Endodermal cell (in vitro differentiated cells): ENCODE results near the gene DNAAF5. TPM values are rescaled to one million over a fixed set of nuclear protein-coding genes. Genes with fewer than 3 reads are reported as not detected.

Source experiments
- DNase-seq: peaks from one replicate; pipeline ENCODE4 v3.0.0-alpha.2; 2017
- H3K27ac ChIP-seq: 2 replicates; pipeline ENCODE4 v1.5.1; 2013; ENCODE audit warnings: mild to moderate bottlenecking, low read depth, low read length, moderate library complexity
- H3K27me3 ChIP-seq: 2 replicates; pipeline ENCODE4 v1.6.1; 2013; ENCODE audit warnings: mild to moderate bottlenecking, low read length, moderate library complexity; ENCODE audit not compliant: insufficient read depth, control insufficient read depth, poor library complexity, severe bottlenecking
- H3K36me3 ChIP-seq: 2 replicates; pipeline ENCODE4 v1.7.0; 2013; ENCODE audit warnings: mild to moderate bottlenecking, low read length, moderate library complexity; ENCODE audit not compliant: control insufficient read depth, insufficient read depth
- H3K4me1 ChIP-seq: one replicate; pipeline ENCODE4 v1.7.0; 2013; ENCODE audit warnings: low read length; ENCODE audit not compliant: control insufficient read depth, insufficient read depth
- H3K4me3 ChIP-seq: 2 replicates; pipeline ENCODE4 v1.5.1; 2013; ENCODE audit warnings: mild to moderate bottlenecking, low read length, moderate library complexity
- H3K9ac ChIP-seq: 2 replicates; pipeline ENCODE4 v1.6.1; 2013; ENCODE audit warnings: mild to moderate bottlenecking, low read length, moderate library complexity; ENCODE audit not compliant: poor library complexity, severe bottlenecking; ENCODE audit errors: extremely low read depth
- H3K9me3 ChIP-seq: 2 replicates; pipeline ENCODE4 v1.6.1; 2013; ENCODE audit warnings: mild to moderate bottlenecking, low read length, moderate library complexity; ENCODE audit not compliant: control insufficient read depth
- H3K27ac Mint-ChIP-seq: 2 replicates; pipeline ENCODE4 v1.8.0; 2020; ENCODE audit warnings: mixed read lengths
- H3K27me3 Mint-ChIP-seq: 2 replicates; pipeline ENCODE4 v1.8.0; 2021; ENCODE audit warnings: mild to moderate bottlenecking, mixed read lengths; ENCODE audit not compliant: insufficient read depth
- H3K36me3 Mint-ChIP-seq: 2 replicates; pipeline ENCODE4 v1.8.0; 2020; ENCODE audit warnings: low read depth, mixed read lengths
- H3K4me1 Mint-ChIP-seq: 2 replicates; pipeline ENCODE4 v1.8.0; 2020; ENCODE audit warnings: mixed read lengths
- H3K4me3 Mint-ChIP-seq: 2 replicates; pipeline ENCODE4 v1.8.0; 2020; ENCODE audit warnings: mild to moderate bottlenecking, moderate library complexity, mixed read lengths
- H3K9me3 Mint-ChIP-seq: 2 replicates; pipeline ENCODE4 v1.8.0; 2020; ENCODE audit warnings: mild to moderate bottlenecking, mixed read lengths
- WGBS, 2 experiments: methylation state at CpG; one replicate each; pipeline versions ENCODE4 v1.1.5 to v1.1.7; 2013; ENCODE audit warnings: missing lambda C conversion rate in 2 of 2, mixed read lengths in 1 of 2; ENCODE audit not compliant: insufficient coverage in 1 of 2, insufficient read length in 1 of 2; 5-methylcytosine and 5-hydroxymethylcytosine counted together
- total RNA-seq, 2 donors: library from RNA; stranded (reverse); fragmentation: NEBNext Ultra II Directional in 1 of 2; extraction: Animal tissue kit (Norgen Biotek cat#: 25700) in 1 of 2; gene quantifications; 2 replicates in 1 of 2; 3 replicates in 1 of 2; pipeline ENCODE4 v1.2.1, GENCODE V29; 2021
- TF ChIP-seq, protein P1 (sequence below): fragments of 200-600 bp; sonication (generic); conservative IDR thresholded peaks from 2 replicates; pipeline ENCODE4 v1.5.0; 2021; ENCODE audit warnings: antibody characterized with exemption, mild to moderate bottlenecking

Gene DNAAF5
- total RNA-seq, 2 donors from 2014 or later: 54.2 to 54.3 TPM

DNA sequence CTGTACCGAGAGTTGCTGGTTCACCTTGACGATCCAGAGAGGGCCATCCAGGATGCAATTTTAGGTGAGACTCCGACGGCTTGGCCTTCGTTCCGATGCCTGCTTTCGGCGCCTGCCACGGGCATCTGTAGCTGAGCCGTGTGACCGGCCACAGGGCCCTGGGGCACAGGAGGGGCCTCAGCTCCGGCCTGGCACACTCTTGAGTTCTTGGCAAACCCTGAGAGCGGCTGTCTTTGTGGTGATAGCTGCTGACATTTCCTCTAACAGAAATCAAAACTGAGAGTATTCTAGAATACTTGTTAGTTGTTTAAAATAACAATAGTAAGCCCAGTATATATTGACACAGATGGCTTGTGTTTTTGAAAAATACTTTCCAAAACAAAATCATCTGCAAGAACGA lies 53.6 kb downstream of the DNAAF5 start:
- Histone ChIP-seq H3K4me3 (no peak overlapping the region), H3K27me3 (no peaks in the 10 kb centered on the region), H3K4me1 (no peaks in the 10 kb centered on the region), H3K9ac (no peak overlapping the region), H3K9me3 (no peaks in the 10 kb centered on the region), H3K27ac (no peak overlapping the region), H3K36me3 (peaks cover 61% of the 10 kb centered on the region)
- Mint-ChIP-seq H3K4me3 (no peak overlapping the region), H3K27ac (no peak overlapping the region), H3K9me3 (no peaks in the 10 kb centered on the region), H3K36me3 (peaks cover 70% of the 10 kb centered on the region), H3K27me3 (no peaks in the 10 kb centered on the region), H3K4me1 (no peaks in the 10 kb centered on the region)
- WGBS, 2 experiments: 94 to 96% methylated on average over 12 to 14 of the region's 14 CpGs
- no peak for DNase-seq
- TF ChIP-seq, protein P1, sequence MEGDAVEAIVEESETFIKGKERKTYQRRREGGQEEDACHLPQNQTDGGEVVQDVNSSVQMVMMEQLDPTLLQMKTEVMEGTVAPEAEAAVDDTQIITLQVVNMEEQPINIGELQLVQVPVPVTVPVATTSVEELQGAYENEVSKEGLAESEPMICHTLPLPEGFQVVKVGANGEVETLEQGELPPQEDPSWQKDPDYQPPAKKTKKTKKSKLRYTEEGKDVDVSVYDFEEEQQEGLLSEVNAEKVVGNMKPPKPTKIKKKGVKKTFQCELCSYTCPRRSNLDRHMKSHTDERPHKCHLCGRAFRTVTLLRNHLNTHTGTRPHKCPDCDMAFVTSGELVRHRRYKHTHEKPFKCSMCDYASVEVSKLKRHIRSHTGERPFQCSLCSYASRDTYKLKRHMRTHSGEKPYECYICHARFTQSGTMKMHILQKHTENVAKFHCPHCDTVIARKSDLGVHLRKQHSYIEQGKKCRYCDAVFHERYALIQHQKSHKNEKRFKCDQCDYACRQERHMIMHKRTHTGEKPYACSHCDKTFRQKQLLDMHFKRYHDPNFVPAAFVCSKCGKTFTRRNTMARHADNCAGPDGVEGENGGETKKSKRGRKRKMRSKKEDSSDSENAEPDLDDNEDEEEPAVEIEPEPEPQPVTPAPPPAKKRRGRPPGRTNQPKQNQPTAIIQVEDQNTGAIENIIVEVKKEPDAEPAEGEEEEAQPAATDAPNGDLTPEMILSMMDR: no peak

DNA sequence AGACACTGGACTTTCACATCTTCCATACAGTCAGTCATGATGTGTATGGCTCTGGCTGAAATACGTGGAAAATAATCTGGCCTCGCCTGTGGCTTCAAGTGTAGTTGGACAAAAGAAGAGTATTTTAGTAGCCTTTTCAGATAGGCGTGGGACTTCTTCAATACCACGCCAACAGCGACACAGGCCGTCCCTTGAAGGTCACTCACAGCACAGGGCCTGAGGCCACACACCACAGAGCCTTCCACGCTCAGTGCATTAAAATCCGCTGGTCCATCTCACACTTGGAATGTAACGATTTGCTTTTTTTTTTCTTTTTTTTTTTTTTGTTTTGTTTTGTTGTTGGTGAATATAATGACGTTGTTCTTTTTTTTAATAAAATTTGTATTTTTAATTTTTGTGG lies 54.0 kb downstream of the DNAAF5 start:
- Histone ChIP-seq H3K9me3 (no peaks in the 10 kb centered on the region), H3K36me3 (peaks cover 60% of the 10 kb centered on the region), H3K9ac (no peak overlapping the region), H3K4me3 (no peak overlapping the region), H3K4me1 (no peaks in the 10 kb centered on the region), H3K27ac (no peak overlapping the region), H3K27me3 (no peaks in the 10 kb centered on the region)
- H3K27me3 Mint-ChIP-seq: no peaks in the 10 kb centered on the region
- 96 to 100% methylated on average over 6 to 10 of the region's 10 CpGs for WGBS, 2 experiments
- DNase-seq: no peak
- H3K4me1 Mint-ChIP-seq: no peaks in the 10 kb centered on the region
- no peak overlapping the region for H3K4me3 Mint-ChIP-seq
- peaks cover 72% of the 10 kb centered on the region for H3K36me3 Mint-ChIP-seq
- no peaks in the 10 kb centered on the region for H3K9me3 Mint-ChIP-seq
- TF ChIP-seq, protein P1: no peak
- H3K27ac Mint-ChIP-seq: no peak overlapping the region

DNA sequence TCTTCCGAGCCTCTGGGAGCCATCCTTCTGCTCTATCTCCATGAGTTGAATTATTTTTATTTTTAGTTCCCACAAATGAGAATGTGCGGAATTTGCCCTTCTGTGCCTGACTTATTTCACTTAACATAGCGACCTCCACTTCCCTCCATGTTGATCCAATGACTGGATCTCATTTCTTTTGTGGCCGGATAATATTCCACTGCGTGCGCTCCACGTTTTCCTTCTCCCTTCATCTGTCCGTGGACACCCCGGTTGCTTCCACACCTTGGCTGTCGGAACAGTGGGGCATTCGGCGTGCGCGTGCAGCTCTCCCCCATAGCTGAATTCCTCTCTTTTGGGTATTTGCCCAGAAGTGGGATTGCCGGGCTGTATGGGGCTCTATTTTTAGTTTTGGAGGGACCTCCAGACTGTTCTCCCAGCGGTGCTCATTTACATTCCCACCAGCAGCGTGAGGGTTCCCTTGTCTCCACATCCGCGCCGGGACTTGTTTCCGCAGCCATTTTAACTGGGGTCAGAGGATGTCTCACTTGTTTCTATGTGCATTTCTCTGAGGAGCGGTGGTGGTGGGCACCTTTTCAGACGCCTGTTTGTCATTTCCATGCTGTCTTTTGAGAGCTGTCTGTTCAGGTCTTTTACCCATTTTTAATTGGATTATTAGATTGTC lies 54.8 kb downstream of the DNAAF5 start:
- no peak overlapping the region for H3K9ac ChIP-seq
- H3K4me1 ChIP-seq: no peaks in the 10 kb centered on the region
- DNase-seq: no peak
- TF ChIP-seq, protein P1: no peak
- no peaks in the 10 kb centered on the region for H3K27me3 ChIP-seq
- Mint-ChIP-seq H3K4me1 (no peaks in the 10 kb centered on the region), H3K27me3 (no peaks in the 10 kb centered on the region), H3K36me3 (peaks cover 75% of the 10 kb centered on the region), H3K4me3 (no peak overlapping the region), H3K9me3 (no peaks in the 10 kb centered on the region), H3K27ac (no peak overlapping the region)
- no peak overlapping the region for H3K4me3 ChIP-seq
- no peaks in the 10 kb centered on the region for H3K9me3 ChIP-seq
- WGBS, 2 experiments: 93 to 96% methylated on average over 21 to 23 of the region's 23 CpGs
- peaks cover 59% of the 10 kb centered on the region for H3K36me3 ChIP-seq
- H3K27ac ChIP-seq: no peak overlapping the region
